NCI-H2081 (cell line): Measurements from ENCODE around the gene DNM1L.

Experiments used
- DNase-seq, 2 experiments: peaks; one replicate each; lab custom pipeline; 2025; lab: John Stamatoyannopoulos, UW

The DNM1L gene

DNA sequence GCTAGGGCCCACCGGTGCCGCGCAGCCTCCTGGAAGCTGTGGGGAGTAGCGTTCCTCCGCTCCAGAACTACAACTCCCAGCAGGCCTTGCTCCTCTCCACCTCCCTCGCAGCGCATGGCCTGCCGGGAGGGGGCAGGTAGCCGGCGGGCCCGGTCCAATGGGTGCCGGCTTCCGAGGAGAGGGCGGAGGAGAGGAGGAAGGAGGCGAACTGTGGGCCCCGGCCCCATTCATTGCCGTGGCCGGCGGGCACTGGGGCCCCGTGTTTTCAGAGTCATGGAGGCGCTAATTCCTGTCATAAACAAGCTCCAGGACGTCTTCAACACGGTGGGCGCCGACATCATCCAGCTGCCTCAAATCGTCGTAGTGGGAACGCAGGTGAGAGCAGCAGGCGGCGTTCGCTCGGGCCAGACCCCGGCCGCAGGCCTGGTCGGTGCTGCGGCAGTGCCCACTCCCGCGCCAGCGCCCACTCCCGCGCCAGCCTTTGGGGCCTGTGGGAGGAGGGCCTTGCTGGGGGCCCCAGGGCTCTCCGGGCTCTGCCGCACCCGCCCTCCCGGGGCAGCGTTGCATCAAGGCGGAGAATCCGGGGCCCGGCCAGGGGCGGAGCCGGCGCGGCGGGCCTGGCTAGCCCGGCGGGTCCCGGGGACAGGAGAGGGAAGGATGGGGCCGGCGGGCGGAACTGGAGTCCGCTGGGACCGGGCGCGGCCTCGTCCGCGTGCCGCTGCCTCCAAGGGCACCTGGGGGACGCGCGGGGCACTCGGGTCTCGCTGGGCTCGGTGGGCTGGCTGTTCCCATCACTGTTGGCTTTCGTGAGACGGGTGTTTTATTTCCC lies at the start of gene DNM1L:
DNM1L (plus strand) TSS at position 211 of the 829 bp plus-strand sequence; CDS start at position 274, 63 bp downstream.
- DNase-seq = peak; percentile 97

DNA sequence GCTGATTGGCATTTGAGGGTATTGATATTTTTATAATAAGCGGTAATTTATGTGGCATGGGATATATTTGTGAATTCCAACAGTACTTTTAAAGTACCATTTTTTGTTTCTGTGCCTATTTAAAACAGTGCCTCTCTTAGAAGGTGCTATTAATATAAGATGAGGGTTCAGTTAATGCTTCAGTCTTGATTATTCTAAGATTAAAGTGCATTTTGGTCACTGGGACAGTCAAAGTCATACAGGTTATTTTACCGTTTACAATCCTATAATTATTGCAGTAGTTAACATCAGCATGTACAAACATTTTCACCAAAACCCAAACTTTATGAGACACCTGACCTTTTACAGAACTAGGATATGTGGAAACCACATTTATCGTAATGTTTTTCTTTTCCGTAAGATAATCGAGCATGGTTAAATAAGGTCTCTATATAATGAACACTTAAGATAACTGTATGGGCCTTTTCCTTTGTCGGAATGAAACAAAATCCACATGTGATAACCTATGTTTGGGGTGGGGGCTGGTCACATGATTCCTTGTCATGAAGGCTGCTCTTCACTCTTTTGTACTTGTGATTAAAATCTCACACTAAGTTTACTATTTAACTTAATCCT lies 37.7 kb upstream of the DNM1L start:
- DNase-seq = no peak

DNA sequence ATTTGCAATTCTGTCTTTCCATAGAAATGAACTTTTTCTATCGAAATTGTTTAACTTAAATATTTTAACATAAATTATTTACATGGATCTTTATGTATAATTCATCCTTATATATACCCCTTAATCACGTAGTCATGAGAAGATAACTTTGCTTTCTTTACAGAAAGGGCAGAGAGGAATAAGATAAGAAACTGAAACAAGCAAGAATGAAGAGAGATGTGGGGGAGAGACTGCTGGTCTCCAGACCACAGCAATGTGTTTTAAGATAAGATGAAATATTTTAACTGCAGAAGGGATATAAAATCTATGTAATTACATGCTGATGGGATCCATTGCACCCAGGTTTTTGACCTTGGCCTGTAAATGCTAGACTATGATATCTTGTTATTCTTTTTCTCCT lies 34.7 kb upstream of the DNM1L start:
- DNase-seq = no peak

DNA sequence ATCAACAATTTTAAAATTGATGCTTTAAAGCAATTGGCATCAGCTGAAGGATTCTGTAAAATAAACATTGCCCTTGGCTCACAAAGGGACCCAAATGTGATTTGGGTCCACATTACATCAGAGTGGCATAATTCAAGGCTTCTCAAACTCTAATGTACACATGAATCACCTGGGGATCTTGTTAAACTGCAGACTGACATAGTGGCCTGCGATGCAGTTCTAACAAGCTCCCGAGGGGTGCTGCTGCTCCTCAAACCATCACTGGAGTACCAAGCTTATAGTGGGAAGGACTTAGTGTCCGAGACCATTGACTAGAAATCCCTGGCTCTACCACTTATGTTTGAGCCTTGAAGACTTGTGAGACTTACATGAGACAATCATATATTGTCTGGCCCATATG lies 31.8 kb upstream of the DNM1L start:
- DNase-seq = no peak

DNA sequence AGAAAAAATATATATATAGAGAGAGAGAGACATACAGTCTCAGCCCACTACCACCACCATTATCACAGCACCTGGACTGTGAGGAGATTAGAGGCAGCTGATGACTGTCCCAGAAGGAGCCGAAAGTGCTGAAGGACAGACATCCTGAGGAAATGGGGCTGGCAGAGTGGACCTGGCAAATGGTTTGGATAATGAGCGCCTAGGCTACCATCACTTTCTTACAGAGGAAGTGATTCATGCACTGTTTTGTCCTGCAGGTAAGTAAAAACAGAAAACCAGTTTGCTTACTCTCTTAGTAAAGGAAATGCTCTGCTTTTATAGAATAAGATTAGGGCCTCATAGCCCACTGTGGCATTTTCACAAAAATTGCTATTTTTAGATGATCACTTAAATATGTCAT lies 28.6 kb upstream of the DNM1L start:
- no peak for DNase-seq

DNA sequence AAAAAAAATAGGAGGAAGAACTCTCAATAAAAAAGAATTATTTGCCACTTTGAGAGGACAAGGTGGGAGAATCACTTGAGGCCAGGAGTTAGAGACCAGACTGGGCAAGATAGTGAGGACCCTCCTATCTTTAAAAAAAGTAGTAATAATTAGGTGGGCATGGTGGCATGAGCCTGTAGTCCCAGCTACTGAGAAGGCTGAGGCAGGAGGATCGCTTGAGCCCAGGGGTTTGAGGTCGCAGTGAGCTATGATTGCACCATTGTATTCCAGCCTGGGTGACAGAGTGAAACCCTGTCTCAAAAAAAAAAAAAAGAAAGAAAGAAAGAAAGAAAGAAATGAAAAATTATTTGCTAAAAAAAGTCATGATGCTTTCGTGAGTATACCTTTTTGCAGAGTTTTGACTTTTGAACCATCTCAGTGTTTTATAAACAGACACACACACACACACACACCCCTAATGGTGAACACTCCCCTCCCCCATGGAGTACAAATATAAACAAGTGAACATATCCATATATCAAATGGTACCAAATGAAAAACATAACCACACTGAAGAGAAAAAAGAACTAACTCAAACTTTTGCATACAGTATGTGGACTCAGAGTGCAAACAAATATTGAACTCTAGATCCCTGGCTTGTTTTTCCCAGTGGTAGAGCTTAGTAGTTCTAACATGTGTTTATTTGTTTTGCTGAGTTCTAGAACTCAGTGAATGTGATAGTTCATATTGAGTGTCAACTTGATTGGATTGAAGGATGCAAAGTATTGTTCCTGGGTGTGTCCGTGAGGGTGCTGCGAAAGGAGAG lies 27.7 kb upstream of the DNM1L start:
- DNase-seq = no peak

DNA sequence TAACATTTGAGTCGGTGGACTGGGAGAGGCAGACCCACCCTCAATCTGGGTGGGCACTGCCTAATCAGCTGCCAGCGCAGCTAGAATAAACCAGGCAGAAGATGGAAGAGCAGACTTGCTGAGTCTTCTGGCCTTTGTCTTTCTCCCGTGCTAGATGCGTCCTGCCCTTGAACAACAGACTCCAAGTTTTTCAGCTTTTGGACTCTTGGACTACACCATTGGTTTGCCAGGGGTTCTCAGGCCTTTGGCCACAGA lies 27.2 kb upstream of the DNM1L start:
- DNase-seq = no peak

DNA sequence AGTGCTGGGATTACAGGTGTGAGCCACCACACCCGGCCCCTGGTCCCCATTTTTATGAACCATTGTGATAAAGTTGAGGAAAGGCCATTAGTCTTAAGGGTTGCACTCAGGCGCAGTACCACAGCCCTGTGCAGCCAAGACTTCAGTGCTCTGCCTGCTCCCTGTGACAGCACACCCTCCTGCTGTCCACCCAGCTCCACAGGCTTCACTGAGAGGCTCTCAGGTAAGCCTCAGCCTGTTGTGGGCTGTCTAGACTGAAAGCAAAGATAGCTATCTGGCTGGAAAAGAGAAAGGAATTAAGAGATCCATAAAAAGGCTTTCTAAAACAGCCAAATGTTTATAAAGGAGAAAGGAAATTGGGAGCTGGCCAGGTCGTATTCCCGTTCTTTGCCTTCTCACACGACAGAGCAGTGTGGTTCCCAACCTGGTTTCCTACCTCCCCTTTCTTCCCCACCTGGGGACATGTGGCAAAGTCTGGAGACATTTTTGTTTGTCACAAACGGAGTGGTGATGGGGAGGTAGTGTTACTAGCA lies 19.1 kb upstream of the DNM1L start:
- no peak for DNase-seq

DNA sequence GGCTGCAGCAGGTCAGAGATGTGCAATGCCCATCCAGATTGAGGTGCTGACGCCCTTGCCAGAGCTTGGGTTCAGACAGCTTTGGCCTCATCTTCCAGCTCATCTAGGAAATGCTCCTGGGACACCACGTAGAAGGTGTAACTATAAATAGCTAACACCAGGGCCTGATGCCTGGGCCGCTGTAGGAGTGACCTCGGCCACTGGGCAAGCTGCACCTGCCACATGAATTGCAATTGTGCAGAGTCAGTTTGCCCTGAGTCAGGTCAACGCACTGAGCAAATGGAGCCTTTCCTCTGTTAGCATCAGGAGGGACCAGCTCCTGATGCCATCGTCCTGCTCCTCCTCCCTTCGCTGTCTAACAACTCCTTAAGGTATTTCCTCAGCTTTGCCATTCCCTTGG lies 17.4 kb upstream of the DNM1L start:
- DNase-seq = no peak

DNA sequence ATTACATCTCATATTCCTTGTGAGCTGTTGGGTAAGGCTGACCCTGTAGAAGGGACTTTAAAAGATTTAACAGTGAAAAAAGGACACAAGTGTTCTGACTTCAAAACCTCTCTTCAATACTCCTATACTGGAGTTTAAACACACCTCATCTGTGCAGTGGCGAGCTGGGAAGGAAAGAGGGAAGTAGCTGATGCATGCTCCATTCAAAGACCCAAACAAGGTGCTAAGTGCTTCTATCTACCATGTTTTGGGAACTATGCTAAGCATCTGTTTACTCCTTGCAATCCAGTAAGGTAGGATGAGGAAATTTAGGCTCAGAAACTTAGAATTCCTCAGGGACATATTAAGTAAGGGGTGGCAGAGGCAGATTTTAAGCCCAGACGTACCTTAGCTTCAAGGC lies 16.4 kb upstream of the DNM1L start:
- no peak for DNase-seq

DNA sequence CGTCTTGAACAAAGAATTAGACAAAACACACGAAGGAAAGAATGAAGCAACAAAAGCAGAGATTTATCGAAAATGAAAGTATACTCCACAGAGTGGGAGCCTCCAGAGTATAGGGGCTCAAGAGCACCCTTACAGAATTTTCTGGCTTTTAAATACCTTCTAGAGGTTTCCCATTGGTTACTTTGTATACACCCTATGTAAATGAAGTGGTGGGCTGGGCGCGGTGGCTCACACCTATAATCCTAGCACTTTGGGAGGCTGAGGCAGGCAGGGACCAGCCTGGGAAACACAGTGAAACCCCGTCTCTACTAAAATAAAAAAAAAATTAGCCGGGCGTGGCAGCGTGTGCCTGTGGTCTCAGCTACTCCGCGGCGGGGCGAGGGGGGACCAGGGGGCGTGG lies 13.1 kb upstream of the DNM1L start:
- no peak for DNase-seq

DNA sequence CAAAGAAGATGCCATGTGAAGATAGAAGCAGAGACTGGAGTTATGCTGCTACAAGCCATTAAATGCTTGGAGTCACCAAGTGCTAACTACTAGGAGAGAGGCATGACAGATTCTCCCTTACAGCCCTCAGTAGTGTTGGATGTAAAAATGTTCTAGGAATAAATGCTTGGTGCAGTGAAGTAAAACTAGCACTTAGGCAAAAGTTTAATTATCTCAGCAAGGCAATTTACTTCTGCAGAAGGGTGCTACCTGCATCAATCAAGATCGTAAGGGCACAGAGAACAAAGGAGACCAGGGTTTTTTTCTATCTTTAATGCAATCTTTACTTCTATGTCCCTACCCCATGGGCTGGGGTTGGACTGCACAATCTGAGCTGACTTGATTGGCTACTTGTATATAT lies 9.5 kb upstream of the DNM1L start:
- DNase-seq = no peak

DNA sequence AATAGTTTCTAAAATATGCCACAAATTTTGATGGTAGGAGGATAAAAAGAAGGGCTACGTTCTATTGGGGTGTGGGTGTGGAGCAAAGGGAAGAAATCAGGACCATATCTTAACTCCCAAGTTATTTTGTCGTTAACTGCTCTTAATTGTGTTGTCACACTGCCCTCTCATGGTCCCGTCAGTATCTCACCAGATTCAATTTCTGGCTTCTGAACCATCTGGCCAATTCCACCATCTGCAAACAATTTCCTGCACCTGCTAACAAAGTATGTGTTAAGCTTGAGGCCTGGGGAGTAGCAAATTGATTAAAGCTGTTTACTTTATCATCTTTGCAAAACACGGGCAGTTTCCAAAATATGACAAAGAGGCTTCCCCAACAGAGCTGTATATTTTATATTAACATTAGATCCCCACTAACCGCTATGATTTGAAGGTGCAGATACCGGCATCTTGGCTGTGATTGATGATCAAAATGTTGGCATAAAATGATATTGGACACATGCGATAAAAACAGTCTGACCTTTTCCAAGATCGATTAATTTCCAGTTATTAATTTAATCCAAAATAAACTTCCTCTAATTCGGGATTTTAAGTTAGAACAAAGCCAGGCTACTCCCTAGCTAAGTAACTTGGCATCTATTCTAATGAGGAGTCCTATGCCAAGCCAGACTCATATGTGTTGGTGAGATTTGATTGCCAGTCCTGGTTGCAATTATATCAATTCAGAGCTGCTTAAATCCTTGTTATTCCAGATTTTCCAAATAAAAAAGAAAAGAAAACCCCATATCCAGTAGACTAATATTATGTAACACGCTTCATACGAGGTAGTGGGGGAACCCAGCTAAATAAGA lies 6.9 kb upstream of the DNM1L start:
- DNase-seq = peak; percentile 89 to 96

DNA sequence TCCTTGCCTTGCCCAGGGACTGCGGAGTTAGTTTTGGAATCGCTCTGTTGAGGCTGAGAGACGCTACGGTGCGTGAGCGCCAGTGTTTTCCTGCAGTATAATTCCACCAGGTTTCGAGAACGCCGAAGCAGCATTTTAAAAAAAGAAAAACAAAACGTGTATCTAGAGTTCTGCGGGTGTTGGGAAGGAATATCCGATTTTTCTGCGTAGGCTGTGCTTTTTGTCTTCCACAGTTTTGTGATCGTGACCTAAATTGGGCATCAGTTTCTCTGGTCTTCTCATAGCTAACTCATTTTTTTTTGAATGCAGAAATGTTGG lies 778 bp downstream of the DNM1L start:
- DNase-seq = no peak

DNA sequence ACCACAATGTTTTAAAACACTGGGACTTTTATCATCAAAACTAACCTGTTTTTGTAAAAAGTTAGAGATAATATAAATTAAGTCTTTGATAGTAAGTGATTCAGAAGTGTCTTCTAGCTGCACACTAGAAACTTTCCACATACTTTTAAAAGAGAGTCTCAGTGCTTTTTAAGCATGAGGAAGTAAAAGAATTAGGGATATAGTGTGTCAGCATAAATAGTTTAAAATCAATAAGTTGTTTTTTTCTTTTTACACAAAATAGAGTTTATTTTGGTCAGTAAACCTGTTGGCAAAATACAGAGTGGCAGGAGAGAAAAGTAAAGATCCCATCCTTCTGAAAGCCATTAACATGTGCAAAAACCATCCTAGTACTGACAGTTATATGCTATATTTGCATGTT lies 1.7 kb downstream of the DNM1L start:
- no peak for DNase-seq

DNA sequence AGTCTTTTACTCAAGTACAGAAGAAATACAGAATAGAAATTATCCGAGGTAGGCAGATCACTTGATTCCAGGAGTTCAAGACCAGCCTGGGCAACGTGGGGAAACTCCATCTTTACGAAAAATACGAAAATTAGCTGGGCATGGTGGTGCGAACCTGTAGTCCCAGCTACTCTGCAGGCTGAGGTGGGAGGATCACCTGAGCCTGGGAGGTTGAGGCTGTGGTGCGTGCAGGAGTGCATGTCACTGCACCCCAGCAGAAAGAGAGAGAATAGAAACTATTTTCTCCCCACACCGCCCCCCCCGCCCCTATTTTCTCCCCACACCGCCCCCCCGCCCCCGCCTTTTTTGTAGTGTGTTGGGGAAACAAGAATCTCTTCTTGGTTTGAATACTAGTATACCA lies 2.2 kb downstream of the DNM1L start:
- no peak for DNase-seq

DNA sequence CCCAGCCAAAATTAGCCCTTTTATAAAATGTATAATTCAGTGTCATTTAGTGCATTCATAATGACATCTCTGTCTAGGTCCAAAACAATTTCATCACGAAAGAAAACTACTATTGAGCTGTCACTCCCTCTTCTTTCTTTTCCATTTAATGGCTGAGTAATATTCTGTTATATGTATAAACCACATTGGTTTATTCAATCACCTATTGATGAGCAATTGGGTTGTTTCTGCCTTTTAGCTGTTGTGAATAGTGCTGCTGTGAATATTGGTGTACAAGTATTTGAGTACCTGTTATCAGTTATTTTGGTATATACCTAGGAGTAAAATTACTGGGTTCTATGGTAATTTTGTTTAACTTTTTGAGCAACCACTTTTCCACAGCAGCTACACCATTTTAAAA lies 7.2 kb downstream of the DNM1L start:
- DNase-seq = no peak

DNA sequence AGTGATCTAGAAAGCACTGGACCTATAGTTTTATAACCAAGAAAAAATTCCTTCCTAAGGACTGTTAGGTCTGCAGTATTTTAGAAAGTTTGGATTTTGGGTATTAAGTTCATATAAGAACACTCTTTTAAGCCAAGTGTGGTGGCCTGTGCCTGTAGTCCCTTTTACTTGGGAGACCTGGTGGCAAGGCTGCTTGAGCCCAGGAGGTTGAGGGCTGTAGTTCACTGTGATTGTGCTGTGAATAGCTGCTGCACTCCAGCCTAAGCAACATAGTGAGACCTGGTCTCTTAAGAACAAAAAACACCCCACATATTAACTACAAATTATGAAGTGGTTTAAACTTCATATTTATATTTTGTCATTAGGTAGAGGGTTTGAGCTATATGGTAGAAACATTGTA lies 9.7 kb downstream of the DNM1L start:
- DNase-seq = no peak

DNA sequence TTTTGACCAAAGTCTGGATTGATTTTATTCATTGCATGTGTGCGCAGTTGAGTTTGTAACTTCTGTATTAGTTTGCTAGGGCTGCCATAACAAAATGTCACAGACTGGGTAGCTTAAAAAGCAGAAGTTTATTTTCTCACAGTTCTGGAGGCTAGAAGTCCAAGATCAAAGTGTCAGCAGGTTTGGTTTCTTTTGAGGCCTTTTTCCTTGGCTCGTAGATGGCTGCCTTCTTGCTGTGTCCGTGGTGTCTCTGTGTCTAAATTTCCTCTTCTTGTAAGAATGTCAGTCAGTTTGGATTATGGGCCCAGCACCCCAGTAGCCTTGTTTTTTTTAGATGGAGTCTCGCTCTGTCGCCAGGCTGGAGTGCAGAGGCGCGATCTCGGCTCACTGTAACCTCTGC lies 11.8 kb downstream of the DNM1L start:
- no peak for DNase-seq

DNA sequence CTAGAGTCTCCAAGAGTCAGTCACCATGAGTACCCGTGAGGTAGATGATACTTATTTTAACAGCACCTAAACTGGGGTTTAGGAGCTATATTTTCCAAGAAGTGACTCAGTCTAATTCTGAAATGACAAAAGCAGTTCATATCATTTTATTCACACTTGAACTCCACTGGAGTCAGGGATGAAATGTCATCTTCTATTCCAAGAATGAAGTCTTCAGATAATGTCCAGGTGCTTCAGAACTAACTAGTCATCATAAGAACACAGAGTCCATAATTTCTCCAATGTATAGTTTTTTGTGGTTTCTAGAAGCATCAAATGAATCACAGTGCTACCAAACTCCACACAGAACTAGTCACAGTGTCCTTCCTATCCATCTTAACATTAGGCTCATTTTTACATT lies 13.3 kb downstream of the DNM1L start:
- no peak for DNase-seq

DNA sequence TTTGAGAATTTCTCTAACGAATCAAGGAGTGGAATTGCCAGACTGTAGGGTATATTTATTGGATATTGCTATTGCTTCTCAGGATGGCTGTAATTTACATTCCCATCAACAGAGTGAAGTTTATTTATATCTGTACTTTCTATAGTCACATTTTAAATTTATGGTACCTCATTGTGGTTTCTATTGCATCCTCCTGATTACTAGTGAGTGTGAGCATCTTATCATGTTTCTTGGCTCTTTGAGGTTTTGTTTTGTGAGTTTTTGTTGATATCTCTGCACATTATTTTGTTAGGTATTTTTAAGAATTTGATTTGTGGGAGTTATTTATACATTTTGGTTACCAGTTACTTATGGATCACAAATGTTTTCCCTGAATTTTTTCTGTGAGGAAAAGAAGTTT lies 13.9 kb downstream of the DNM1L start:
- no peak for DNase-seq

DNA sequence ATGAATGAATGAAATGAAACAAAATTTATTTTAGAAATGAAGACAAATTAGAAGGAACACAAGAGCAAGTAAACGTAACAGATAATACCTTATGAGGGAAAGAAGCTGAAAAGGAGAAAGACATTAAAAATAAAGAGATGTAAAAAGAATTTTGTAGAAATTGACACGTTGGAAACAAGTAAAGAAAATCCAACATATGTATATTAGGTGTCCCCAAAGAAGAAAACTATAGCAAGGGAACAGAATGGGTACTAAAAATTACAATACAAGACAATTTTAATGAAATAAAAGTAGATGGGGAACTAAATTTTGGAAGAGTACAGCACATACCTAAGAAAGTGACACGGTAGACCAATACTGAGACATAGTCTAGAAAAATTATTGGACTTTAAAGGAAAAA lies 16.7 kb downstream of the DNM1L start:
- DNase-seq = no peak
